ENCODE measurements around the gene CHD5. TPM values are rescaled to one million over a fixed set of nuclear protein-coding genes. Genes with fewer than 3 reads are reported as not detected.
A peak's percentile ranks its signal among the peaks of the same experiment; 100 is the strongest.

Gene CHD5
- total RNA-seq, 1 donor = under 0.01 TPM

GRCh38 chr1:6185635-6186382, 5.7 kb upstream of the CHD5 start:
- no peaks in the 10 kb centered on the region for H3K9me3 ChIP-seq (ENCODE audit: low read depth, low read length)
- no peak overlapping the region for H2AFZ ChIP-seq (ENCODE audit: low read length)
- H3K36me3 ChIP-seq (ENCODE audit: insufficient read depth, low read length) = peaks cover 37% of the 10 kb centered on the region
- no peak overlapping the region for H3K4me3 ChIP-seq (ENCODE audit: insufficient read depth, low read length)
- H3K4me2 ChIP-seq (ENCODE audit: insufficient read depth, low read length) = no peak overlapping the region
- H3K27ac ChIP-seq (ENCODE audit: low read depth, low read length) = no peak overlapping the region
- H3K79me2 ChIP-seq (ENCODE audit: insufficient read depth, low read length) = peaks cover 25% of the 10 kb centered on the region
- peaks cover 11% of the 10 kb centered on the region for H3K27me3 ChIP-seq (ENCODE audit: insufficient read depth, low read length)
- DNase-seq (ENCODE audit: insufficient read length, low spot score, missing footprints) = peak; percentile 68
- peak; percentile 58 for TF ChIP-seq CTCF (IDR thresholded peaks at IDR 0.05; ENCODE audit: extremely low read depth, low read depth, low read length)
- H4K20me1 ChIP-seq (ENCODE audit: insufficient read depth, low read length) = peaks cover 76% of the 10 kb centered on the region
- H3K4me1 ChIP-seq (ENCODE audit: insufficient read depth, low read length) = no peaks in the 10 kb centered on the region

GRCh38 chr1:6185151-6185550, 5.0 kb upstream of the CHD5 start:
- Histone ChIP-seq H3K4me1 (ENCODE audit: insufficient read depth, low read length) (no peaks in the 10 kb centered on the region), H3K9me3 (ENCODE audit: low read depth, low read length) (no peaks in the 10 kb centered on the region), H2AFZ (ENCODE audit: low read length) (no peak overlapping the region), H4K20me1 (ENCODE audit: insufficient read depth, low read length) (peaks cover 70% of the 10 kb centered on the region), H3K27me3 (ENCODE audit: insufficient read depth, low read length) (peaks cover 15% of the 10 kb centered on the region), H3K36me3 (ENCODE audit: insufficient read depth, low read length) (peaks cover 30% of the 10 kb centered on the region), H3K27ac (ENCODE audit: low read depth, low read length) (no peak overlapping the region), H3K4me3 (ENCODE audit: insufficient read depth, low read length) (no peak overlapping the region), H3K79me2 (ENCODE audit: insufficient read depth, low read length) (peaks cover 18% of the 10 kb centered on the region), H3K4me2 (ENCODE audit: insufficient read depth, low read length) (no peak overlapping the region)
- DNase-seq (ENCODE audit: insufficient read length, low spot score, missing footprints) = peak; percentile 29
- TF ChIP-seq CTCF (IDR thresholded peaks at IDR 0.05; ENCODE audit: extremely low read depth, low read depth, low read length) = no peak

GRCh38 chr1:6184083-6184783, 4.1 kb upstream of the CHD5 start:
- no peak overlapping the region for H3K27ac ChIP-seq (ENCODE audit: low read depth, low read length)
- peak; percentile 71 for DNase-seq (ENCODE audit: insufficient read length, low spot score, missing footprints)
- no peaks in the 10 kb centered on the region for H3K9me3 ChIP-seq (ENCODE audit: low read depth, low read length)
- no peaks in the 10 kb centered on the region for H3K4me1 ChIP-seq (ENCODE audit: insufficient read depth, low read length)
- peaks cover 64% of the 10 kb centered on the region for H4K20me1 ChIP-seq (ENCODE audit: insufficient read depth, low read length)
- TF ChIP-seq CTCF (IDR thresholded peaks at IDR 0.05; ENCODE audit: extremely low read depth, low read depth, low read length) = no peak
- no peak overlapping the region for H2AFZ ChIP-seq (ENCODE audit: low read length)
- H3K79me2 ChIP-seq (ENCODE audit: insufficient read depth, low read length) = peaks cover 13% of the 10 kb centered on the region
- peaks cover 26% of the 10 kb centered on the region for H3K36me3 ChIP-seq (ENCODE audit: insufficient read depth, low read length)
- H3K27me3 ChIP-seq (ENCODE audit: insufficient read depth, low read length) = peaks cover 15% of the 10 kb centered on the region
- H3K4me3 ChIP-seq (ENCODE audit: insufficient read depth, low read length) = no peak overlapping the region
- H3K4me2 ChIP-seq (ENCODE audit: insufficient read depth, low read length) = no peak overlapping the region

- no peaks in the 10 kb centered on the region for H3K9me3 ChIP-seq (ENCODE audit: low read depth, low read length)
Observed at GRCh38 chr1:6183520-6183989, 3.4 kb upstream of the CHD5 start.

More at GRCh38 chr1:6183520-6183989, 3.4 kb upstream of the CHD5 start:
- Histone ChIP-seq H3K27ac (ENCODE audit: low read depth, low read length) (no peak overlapping the region), H3K79me2 (ENCODE audit: insufficient read depth, low read length) (peaks cover 10% of the 10 kb centered on the region), H3K4me2 (ENCODE audit: insufficient read depth, low read length) (no peak overlapping the region), H3K4me3 (ENCODE audit: insufficient read depth, low read length) (no peak overlapping the region), H4K20me1 (ENCODE audit: insufficient read depth, low read length) (peaks cover 61% of the 10 kb centered on the region), H2AFZ (ENCODE audit: low read length) (no peak overlapping the region), H3K27me3 (ENCODE audit: insufficient read depth, low read length) (peaks cover 22% of the 10 kb centered on the region), H3K36me3 (ENCODE audit: insufficient read depth, low read length) (peaks cover 21% of the 10 kb centered on the region), H3K4me1 (ENCODE audit: insufficient read depth, low read length) (no peaks in the 10 kb centered on the region)
- no peak for TF ChIP-seq CTCF (IDR thresholded peaks at IDR 0.05; ENCODE audit: extremely low read depth, low read depth, low read length)
- DNase-seq (ENCODE audit: insufficient read length, low spot score, missing footprints) = peak; percentile 80

Data from osteoblast (primary cell).